IPS DF 4.7 (cell line): ENCODE results near the gene CTNNBL1.

Experiments
- DNase-seq: peaks from one replicate; pipeline ENCODE4 v3.0.0-alpha.2; 2013; ENCODE audit warnings: low spot score; ENCODE audit errors: extremely low read depth

Gene CTNNBL1

DNA sequence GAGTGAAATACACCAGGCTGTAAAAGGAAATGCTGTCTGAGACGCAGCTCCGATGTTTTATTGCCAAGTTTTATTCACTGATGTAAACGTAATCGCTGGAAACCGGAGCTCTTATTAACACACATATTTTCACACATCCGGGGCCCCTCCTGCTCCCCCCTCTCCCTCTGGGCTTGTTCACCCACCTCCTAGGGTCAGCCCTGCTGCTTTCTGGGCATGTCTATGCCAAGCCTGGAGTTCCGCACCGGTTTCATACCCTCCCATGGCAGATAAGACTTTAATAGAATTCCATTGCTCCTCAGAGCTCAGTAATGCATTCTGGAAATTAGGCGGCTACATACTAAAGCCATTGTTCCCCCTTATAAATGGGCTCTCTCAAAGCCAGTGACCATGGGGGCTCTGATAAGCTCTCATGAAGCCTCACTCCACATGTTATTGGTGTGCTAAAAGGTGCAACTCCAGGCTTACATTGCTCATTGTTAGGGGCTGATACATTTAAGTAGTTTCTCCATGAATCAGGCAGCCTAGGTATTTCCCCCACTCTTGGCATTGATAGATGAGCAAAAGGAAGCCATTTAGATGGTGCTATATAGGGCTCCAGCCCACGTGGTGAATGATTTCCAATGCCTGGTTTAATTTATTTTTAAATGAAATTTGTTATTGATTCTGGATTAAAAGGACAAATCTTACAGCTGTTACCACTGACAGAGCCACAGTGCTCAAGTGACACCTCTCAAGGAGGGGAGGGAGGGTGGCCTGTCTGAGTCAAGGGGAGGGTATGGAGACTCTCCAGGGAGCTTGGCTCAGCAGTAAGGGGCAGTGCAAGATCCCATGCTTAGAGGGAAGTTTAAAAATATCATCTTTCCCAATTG, 204.6 kb downstream of the CTNNBL1 start:
- DNase-seq, result no peak

DNA sequence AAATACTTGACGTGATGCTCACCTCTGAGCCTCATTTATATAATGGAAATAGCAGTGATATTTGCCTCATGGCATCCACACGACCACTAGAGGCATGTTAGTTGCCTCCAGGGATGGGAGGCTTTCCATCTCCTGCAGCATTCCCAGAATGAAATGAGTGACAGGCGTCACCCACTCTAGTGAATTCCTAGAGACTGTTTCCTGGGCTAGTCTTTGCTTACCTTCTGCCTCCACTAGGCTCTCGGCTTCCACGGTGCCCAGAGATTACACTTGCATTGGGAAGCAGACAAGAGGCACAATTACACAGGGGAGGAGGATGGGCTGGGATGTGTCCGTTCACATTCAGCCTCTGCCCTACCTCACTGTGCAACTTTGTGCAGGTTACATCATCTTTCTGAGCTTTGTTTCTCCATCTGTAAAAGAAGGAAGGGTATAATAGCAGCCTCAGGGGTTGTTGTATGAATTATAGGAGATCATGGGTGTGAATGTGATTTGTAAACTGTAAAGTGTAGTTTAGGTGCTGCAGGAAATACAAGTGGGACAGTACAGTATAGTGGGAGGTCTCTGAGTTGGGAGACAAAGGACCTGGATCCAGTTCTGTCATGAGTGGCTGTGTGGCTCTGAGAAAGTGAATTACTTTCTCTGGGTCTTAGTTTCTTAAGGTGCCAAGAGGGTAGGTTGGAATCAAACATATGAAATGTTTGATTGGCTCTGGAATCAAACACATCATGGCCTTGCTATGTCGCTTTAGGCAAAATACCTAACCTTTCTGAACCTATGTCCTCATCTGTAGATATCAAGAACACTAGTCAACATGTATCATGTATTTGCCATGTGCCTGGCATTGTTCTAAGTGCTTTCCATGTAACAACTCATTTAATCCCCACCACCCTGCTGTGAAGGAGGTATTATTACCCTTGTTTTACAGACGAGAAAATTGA, 205.5 kb downstream of the CTNNBL1 start:
- no peak for DNase-seq

DNA sequence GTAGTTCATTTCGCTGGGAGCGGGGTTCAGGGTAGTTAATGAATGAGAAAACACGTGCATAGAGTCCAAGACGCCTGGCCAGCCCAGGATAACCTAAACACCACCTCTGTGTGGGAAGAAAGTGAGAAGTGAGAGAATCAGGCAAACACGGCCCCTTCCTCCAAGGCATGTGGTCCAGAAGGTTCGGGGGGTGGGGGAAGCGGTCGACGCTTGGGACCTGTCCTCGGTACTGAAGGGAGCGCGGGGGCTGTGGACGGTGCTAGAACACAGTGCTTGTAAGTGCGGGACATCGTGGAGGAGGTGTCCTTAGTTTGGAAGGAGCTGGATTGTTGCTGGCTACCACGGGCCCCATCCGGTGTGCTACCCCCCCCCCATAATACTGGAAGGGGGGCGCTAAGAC, 207.4 kb downstream of the CTNNBL1 start:
- no peak for DNase-seq

DNA sequence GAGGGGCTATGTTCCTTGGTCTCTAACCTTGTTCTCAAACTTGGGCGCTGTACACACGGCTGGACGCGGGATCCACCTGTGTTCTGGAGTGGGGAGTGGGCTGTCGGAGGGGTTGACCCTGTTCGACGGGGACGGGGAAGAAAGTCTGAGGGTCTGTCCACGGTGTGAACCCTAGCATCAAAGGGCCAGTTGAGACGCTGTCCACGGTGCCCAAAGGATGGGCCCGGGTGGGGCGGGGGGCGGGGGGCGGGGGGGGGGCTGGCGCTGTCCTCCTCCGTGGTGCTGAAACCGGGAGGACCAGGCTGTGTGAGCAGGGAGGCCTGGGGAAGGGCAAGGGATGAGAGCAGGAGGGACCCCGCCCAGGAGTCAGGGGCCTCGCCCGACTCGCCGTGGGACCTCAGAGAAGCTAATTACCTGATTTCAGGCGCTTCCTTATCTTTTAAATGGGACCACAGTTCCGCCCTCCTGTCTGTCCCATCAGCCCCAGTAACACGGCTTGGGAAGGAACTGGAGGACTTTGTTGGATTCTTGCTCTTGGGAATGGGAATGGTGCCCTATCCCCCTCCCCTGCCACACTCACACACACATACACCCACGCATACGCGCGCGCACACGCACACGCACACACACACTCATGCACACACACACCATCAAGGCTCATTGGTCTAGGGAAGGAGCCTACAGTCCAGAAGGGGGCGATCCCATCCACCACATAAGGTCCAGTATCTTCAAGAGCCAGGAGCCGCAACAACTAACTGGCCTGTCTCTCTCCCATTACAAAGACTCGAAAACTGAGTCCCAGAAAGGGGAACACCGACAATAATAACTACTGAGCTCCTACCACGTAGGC, 208.0 kb downstream of the CTNNBL1 start:
- DNase-seq, result no peak

DNA sequence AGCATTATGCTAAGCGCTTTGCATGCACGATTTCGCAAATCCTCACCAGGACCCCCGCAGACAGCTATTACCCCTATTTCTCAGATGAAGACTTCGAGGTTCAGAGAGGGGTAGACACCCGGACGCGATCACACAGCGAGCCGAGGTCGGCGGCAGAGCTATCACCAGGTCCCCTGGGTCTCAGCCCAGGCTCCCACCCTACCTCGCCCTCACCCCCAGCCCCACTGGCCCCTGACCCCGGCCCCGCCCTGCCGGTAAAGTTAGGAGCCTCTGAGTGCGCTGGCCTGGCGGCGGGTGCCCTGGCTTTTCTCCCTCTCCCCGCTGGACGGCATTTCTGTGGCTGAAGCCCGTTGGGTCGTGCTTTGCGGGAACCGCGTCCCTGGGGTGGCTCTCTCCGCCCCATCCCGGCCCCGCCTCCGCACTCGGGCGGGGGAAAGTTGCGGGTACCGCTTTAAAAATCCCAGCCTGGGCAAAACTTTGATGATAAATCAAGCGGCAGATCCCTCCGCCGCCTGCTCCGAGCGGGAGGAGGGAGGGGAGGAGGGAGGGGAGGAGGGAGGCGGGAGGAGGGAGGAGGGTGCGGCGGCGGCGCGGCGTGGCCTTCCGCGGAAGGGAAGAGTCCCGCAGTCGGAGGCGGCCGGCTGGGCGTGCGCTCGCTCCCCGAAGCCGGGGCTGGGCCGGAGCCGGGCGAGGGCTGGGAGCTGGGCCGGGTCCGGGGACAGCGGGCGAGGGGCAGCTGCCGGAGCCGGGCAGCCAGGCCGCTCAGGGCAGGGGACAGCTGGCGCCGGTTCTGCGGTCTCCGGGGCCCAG, 208.9 kb downstream of the CTNNBL1 start, which contains the start of gene VSTM2L:
VSTM2L (plus strand) TSS at position 624 of the 810 bp plus-strand sequence. CDS start 224 bp downstream, outside the sequence.
- DNase-seq, result no peak

DNA sequence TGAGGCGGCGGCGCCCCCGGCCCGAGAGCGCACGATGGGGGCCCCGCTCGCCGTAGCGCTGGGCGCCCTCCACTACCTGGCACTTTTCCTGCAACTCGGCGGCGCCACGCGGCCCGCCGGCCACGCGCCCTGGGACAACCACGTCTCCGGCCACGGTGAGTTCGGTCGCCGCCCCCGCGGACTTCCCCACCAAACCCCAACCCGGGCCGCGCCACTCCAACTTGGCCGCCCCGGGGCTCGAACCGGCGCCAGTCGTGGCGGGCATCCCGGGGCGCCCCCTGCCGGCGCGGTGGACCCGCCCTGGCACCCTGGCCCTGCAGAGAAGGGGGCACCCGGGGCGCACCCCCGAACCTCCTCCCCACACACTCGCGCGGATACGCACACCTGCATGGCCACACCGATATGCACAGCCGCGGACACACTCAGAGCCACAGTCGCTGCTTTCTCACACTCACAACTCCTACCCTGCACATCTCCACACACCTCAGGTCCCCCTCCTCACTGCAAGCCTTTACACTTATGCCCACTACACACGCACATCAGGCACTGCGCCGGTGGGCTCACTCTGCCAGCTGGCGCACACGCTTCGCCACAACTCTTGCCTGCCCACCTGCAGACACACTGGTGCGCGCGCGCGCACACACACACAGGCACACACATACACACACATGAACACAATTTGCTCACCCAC, 209.6 kb downstream of the CTNNBL1 start:
- no peak for DNase-seq

DNA sequence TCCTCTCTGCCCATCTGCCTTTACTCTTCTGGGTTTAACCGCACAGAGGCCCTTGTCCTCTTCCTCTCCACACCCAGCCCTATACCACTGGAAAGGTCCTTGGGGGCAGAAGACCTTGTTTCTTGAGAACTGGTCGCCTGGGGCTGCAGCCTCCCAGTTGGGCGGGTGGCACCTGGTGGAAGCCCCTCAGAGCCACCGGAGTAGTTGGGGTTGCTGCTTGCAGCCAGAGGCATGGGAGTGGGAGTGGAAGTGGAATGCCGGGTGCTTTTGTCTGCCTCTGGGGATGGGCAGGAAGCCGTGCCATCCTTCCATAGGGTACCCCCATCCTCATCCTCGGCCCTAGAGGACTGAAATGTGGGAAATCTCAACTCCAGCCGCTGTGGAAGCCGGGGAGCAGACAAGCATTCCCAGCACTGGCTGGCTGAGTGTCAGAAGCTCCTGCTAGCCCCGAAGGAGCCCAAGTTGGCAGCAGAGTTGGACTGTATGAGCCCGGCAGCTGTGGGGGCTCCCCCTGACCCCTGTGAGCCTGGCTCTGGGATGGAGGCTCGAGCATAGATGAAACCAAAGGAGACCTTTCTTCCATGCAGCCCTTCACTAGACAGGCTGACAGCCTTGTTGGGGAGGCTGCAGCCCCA, 210.3 kb downstream of the CTNNBL1 start:
- no peak for DNase-seq

DNA sequence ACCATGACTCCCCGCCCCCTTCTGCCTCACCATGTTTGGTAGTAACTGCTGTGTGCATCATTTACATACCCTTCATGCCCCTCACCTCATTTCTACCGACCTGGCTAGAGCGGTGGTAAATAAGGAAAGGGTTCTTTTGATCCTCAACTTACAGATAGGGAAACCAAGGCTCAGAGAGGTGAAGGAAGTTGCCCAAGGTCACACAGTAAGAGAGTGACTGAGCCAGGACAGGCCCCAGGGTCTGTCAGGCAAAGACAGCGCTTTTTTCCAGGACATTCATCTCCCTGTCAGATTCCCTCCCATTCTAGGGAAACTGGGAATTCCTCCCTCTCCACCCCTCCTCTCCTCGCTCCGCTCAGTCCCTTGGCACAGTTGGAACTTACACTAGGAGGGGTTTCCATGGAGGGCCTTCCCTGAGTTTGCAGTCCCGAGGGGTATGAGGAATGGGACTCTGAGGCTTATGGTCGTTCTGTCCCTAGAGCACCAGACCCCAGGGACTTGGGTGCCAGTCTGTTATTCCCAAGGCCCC, 211.1 kb downstream of the CTNNBL1 start:
- no peak for DNase-seq

DNA sequence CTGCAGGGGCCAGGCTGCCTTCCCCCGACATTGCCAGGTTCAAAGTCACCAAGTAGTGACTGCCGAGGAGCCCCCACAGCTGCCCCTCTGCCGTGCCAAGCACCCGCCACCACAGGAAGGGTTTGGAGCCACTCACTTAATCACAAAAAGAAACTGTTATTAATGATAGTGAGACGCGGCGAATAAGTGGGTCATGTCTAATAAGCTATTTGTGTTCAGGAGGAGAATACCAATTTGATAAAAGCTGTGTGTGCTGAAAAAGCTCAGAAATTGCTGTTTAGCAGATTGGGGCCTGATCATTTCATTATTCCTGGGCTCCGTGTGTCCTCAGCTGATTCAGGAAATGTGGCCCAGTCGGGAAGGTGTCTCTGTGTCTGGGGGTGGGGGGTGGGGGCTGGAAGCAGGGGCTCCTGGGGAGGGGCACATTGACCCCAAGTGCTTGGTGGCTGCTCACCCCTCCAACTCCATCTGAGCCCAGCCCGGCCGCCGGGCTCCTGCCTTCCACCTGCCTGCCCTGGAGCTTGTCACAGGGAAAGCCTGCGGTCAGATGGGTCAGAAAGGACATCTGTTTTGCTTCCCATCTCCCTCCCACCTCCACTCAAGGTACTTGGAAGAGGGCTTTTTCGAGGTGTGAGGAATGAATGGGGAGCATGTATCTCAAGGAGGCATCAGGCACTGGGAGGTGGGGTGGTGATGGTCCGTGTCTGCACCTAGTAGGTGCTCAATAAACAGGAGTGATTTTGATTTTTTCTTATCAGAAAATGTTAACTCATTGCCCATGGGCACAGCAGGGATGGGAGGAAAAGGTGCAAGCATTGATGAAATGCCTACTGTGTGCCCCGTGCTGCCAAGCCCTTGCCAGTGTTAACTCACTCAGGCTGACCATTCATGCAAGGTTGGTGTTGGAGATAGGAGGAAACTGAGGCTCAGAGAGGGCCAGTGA, 212.1 kb downstream of the CTNNBL1 start:
- no peak for DNase-seq

DNA sequence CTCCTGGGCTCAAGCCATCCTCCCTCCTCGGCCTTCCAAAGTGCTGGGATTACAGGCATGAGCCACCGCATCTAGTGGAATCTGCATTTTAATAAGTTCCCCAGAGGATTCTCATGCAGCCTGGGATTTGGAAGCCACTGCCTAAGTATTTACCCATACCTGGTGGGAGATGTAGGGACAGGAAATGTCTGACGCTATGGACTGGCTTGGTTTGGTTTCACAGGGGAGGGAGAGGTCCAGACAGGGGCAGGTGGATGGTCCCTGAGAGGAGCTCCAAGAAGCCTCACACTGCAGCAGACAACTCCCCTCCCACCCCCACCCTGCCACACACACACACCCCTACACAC, 213.5 kb downstream of the CTNNBL1 start:
- no peak for DNase-seq

DNA sequence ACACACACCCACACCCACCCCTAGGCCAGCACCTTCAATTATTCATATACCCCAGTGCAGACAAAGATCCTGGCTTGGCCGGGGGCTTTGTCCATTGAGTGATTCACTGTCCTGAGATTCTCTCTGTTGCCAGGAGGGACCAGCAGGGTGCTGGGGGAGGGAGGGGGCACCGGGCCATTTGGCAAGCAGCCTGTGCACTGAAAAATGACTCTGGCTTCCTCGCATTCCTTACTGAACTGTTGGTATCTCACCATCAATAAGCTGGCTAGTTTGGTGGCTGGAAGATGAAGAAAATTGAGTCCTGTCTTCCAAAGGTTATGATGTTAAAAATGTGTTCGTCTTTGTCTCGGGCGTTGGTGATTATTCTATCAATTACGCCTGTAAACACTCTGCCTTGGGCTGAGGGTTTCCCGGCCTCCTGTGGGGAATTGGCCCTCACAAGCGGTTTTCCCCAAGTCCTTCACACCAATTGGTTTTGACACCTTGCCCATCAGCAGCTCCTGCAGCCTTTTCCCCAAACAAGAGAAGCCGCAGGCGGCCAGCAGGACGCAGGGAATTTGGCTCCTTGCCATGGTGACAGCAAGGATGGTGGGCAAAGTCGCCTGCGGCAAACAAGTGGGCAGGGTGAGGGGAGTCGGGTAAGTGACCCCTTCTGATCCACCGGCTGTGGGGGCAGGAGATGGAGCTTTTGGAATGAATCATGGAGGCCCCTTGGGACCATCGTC, 214.0 kb downstream of the CTNNBL1 start:
- no peak for DNase-seq

DNA sequence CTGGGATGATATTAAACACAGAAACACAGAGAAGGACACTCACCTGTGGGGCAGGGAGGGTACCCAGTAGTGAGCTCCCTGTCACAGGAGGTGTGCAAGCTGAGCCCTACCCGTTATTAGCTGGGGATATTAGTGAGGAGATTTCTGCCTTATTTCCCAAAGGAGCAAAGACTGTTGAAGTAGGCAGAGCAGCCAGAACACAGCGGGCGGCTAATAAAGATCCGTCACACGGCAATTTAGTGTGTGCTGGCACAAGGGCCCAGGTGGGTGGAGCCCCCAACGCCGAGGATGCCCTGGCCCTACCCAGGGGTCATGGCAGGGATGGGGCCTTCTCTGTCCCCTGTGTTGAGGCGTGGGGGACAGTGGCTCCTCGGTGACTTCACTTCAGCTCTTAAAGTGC, 217.4 kb downstream of the CTNNBL1 start:
- no peak for DNase-seq

DNA sequence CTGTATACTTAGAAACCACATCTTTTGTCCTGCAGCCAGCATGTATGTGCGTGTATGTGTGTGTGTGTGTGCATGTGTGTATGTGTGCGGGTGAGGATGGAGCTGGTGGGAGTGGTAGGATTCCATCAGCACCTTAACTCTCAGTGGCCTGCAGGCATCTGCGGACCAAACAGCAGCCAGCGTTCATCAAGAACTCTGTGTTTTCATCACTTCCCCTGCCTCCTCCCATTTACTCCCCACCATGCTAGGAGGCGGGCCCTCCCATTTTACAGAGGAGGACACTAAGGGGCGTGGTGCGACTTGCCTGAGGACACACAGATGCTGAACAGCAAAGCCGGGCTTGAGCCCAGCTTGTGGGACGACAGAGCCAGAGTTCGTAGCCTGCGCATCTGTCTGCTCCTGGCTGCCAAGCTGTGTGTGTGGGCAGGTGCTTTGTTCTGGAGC, 218.0 kb downstream of the CTNNBL1 start:
- no peak for DNase-seq

DNA sequence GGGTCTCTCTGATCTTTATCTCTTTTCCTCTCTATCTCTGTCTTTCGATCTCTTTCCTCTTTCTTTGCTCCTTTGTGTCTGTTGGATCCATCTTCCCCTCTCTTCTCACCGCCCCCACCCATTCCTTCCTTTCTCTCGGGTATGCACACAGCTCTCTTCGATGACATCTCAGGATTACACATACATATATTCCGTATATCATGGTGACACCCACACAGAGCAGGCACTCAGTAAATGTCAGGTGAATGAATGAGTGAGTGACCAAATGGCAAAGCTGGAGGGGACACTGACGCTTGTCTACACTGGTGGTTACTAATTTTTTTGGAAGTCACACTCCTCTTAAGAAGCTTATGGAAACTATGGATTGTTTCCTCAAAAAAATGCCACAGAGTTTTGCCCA, 219.0 kb downstream of the CTNNBL1 start:
- DNase-seq, result no peak

DNA sequence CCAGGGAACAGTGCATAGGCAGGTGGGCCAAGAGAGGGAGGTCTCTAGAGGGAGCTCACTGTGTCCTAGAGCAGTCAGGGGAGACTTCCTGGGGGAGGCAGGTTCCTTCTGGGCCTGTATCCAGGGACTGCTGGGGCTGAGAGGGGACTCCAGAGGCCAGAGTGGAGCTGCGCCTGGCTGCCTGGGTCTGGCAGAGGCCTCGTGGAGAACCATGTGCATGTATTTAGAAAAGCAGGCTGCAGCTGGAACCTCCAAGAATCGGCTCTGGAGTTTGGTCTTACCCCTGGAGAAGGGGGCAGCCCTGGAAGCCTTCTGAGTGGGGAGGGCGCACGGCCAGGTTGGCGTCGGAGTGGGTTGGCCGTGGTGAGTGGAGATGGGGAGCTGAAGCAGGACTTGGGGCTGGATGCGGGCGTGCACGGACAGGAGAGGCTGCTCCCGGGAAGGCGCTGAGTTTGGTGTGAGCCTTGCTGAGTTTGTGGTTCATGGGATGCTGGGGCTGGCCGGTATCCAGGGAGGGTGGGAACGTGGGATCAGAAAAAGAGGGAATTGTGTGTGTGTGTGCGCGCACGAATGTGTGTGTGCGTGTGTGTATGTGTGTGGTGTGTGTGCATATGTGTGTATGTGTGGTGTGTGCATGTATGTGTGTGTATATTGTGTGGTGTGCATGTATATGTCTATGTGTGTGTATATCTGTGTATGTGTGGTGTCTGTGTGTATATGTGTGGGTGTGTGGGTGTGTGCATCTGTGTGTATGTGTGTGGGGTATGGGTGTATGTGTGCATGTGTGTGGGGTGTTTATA, 219.9 kb downstream of the CTNNBL1 start:
- no peak for DNase-seq

DNA sequence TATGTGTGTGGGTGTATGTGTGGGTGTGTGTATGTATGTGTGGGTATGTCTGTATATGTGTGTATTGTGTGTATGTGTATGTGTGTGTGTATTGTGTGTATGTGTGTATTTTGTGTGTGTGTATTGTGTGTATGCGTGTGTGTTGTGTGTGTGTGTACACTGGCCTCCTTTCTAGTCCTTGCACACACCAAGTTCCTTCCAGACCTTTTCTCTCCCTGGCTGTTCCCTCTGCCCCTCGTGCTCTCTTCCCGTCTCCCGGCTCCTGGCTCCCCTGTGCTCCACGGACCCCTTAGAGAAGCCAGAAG, 220.5 kb downstream of the CTNNBL1 start:
- no peak for DNase-seq
